CD4-positive, alpha-beta memory T cell (primary cell): ENCODE data around the gene PDPN. TPM values are rescaled to one million over a fixed set of nuclear protein-coding genes. Genes with fewer than 3 reads are reported as not detected.

Experiments
- CTCF ChIA-PET: fragments of 350-600 bp; sonication (Branson Sonifier 250); formaldehyde crosslinking; loops from one replicate; lab custom pipeline; 2021; ENCODE audit warnings: inconsistent platforms; ENCODE audit not compliant: partially characterized antibody; lab: Charles Lee
- POLR2A ChIA-PET: fragments of 350-600 bp; sonication (Branson Sonifier 250); formaldehyde crosslinking; loops from one replicate; lab custom pipeline; 2021; ENCODE audit not compliant: partially characterized antibody; lab: Charles Lee
- DNase-seq, 5 donors: peaks; one replicate each; pipeline versions ENCODE4 v3.0.0 to v3.0.0-alpha.2; 2020 to 2022; ENCODE audit warnings: mixed read lengths in 1 of 5
- H3K27ac ChIP-seq: one replicate; pipeline ENCODE4 v1.7.0; 2013; ENCODE audit warnings: low read depth, low read length
- H3K27me3 ChIP-seq: 2 replicates; pipeline ENCODE4 v1.7.0; 2013; ENCODE audit warnings: mild to moderate bottlenecking, low read length, moderate library complexity; ENCODE audit not compliant: insufficient read depth
- H3K36me3 ChIP-seq: 2 replicates; pipeline ENCODE4 v1.7.0; 2013; ENCODE audit warnings: mild to moderate bottlenecking, low read length, moderate library complexity; ENCODE audit not compliant: insufficient read depth
- H3K4me1 ChIP-seq: 2 replicates; pipeline ENCODE4 v1.7.0; 2013; ENCODE audit warnings: mild to moderate bottlenecking, low read length, moderate library complexity; ENCODE audit not compliant: insufficient read depth
- H3K4me3 ChIP-seq, 2 donors: one replicate each; pipeline ENCODE4 v1.7.0; 2013; ENCODE audit warnings: low read length in 2 of 2, mild to moderate bottlenecking in 1 of 2
- H3K9me3 ChIP-seq, 2 donors: one replicate each; pipeline ENCODE4 v1.7.0; 2013; ENCODE audit warnings: low read length in 2 of 2, control low read depth in 1 of 2; ENCODE audit not compliant: control insufficient read depth in 1 of 2
- H3K27ac Mint-ChIP-seq, 7 donors: one replicate each; pipeline ENCODE4 v1.8.0; 2020 to 2021; ENCODE audit warnings: mixed read lengths in 7 of 7, mild to moderate bottlenecking in 6 of 7, inconsistent platforms in 3 of 7, moderate library complexity in 3 of 7
- H3K27me3 Mint-ChIP-seq, 2 donors: one replicate each; pipeline ENCODE4 v1.8.0; 2020 to 2021; ENCODE audit warnings: mixed read lengths in 2 of 2
- H3K36me3 Mint-ChIP-seq, 2 donors: one replicate each; pipeline ENCODE4 v1.8.0; 2020 to 2021; ENCODE audit warnings: mixed read lengths in 2 of 2, inconsistent platforms in 1 of 2, mild to moderate bottlenecking in 1 of 2
- H3K4me1 Mint-ChIP-seq, 4 donors: one replicate each; pipeline ENCODE4 v1.8.0; 2020 to 2021; ENCODE audit warnings: mixed read lengths in 4 of 4, mild to moderate bottlenecking in 1 of 4
- H3K4me3 Mint-ChIP-seq, 8 donors: one replicate each; pipeline ENCODE4 v1.8.0; 2020 to 2021; ENCODE audit warnings: mixed read lengths in 8 of 8, mild to moderate bottlenecking in 7 of 8, moderate library complexity in 6 of 8, inconsistent platforms in 3 of 8
- H3K9me3 Mint-ChIP-seq, 8 donors: one replicate each; pipeline ENCODE4 v1.8.0; 2020 to 2021; ENCODE audit warnings: mixed read lengths in 8 of 8, mild to moderate bottlenecking in 5 of 8, inconsistent platforms in 3 of 8, moderate library complexity in 1 of 8
- intact Hi-C: fragments of 100-400 bp; cut with micrococcal nuclease; formaldehyde crosslinking; loops from one replicate; pipeline ENCODE4 v1.15.1; 2023
- polyA plus RNA-seq, 2 donors: library from polyadenylated mRNA; unstranded; fragments of 300-500 nt; fragmentation: Illumina TruSeq; gene quantifications; one replicate each; pipeline ENCODE4 v1.2.3, GENCODE V29; 2021
- total RNA-seq, 2 experiments: library from RNA; stranded (reverse); gene quantifications; one replicate each; pipeline ENCODE4 v1.2.3, GENCODE V29; 2021

Gene PDPN
- total RNA-seq (not detected), polyA plus RNA-seq (not detected)

- no peaks in the 10 kb centered on the region for H3K36me3 Mint-ChIP-seq
- Histone ChIP-seq H3K9me3 (no peaks in the 10 kb centered on the region), H3K36me3 (no peaks in the 10 kb centered on the region), H3K4me1 (no peaks in the 10 kb centered on the region), H3K27ac (no peak within 1 kb of the TSS), H3K27me3 (peaks cover 9% of the 10 kb centered on the region), H3K4me3 (no peak within 1 kb of the TSS)
- intact Hi-C loops, result no loop called here
- peaks cover 0 to 3% (median 0%) of the 10 kb centered on the region in 8 donors for H3K9me3 Mint-ChIP-seq
- peaks cover 33 to 45% of the 10 kb centered on the region in 2 donors for H3K27me3 Mint-ChIP-seq
- CTCF ChIA-PET, result no interaction called here
- POLR2A ChIA-PET, result no interaction called here
- no peak within 1 kb of the TSS for H3K4me3 Mint-ChIP-seq
- no peak for DNase-seq
- no peaks in the 10 kb centered on the region for H3K4me1 Mint-ChIP-seq
- no peak within 1 kb of the TSS for H3K27ac Mint-ChIP-seq
Measured at GRCh38 chr1:13583595-13583965, at the start of gene PDPN. Gene PDPN, plus strand, starts transcription at chr1:13583832. Its CDS starts 202 bp downstream, at chr1:13584034.

- ChIA-PET POLR2A (no interaction called here), CTCF (no interaction called here)
- H3K27ac ChIP-seq, result no peak overlapping the region
- Mint-ChIP-seq H3K36me3 (no peaks in the 10 kb centered on the region), H3K27me3 (peaks cover 1 to 5% of the 10 kb centered on the region in 2 donors), H3K9me3 (no peaks in the 10 kb centered on the region), H3K27ac (no peak overlapping the region), H3K4me1 (peaks cover 0 to 3% (median 1%) of the 10 kb centered on the region in 4 donors), H3K4me3 (no peak overlapping the region)
- no peaks in the 10 kb centered on the region for H3K9me3 ChIP-seq
- H3K4me3 ChIP-seq, result no peak overlapping the region
- intact Hi-C loops, result no loop called here
- DNase-seq, result no peak
- H3K27me3 ChIP-seq, result no peaks in the 10 kb centered on the region
- no peaks in the 10 kb centered on the region for H3K4me1 ChIP-seq
- H3K36me3 ChIP-seq, result no peaks in the 10 kb centered on the region
Measured at GRCh38 chr1:13535227-13535626, 48.4 kb upstream of the PDPN start.

GRCh38 chr1:13536571-13536970, 47.1 kb upstream of the PDPN start:
- H3K36me3 ChIP-seq, result no peaks in the 10 kb centered on the region
- H3K4me3 ChIP-seq, result no peak overlapping the region
- H3K9me3 ChIP-seq, result no peaks in the 10 kb centered on the region
- Mint-ChIP-seq H3K4me3 (no peak overlapping the region), H3K36me3 (no peaks in the 10 kb centered on the region), H3K27ac (no peak overlapping the region), H3K9me3 (no peaks in the 10 kb centered on the region), H3K4me1 (no peaks in the 10 kb centered on the region), H3K27me3 (peaks cover 3% of the 10 kb centered on the region in 2 donors)
- ChIA-PET CTCF (no interaction called here), POLR2A (no interaction called here)
- intact Hi-C loops, result no loop called here
- no peak for DNase-seq
- no peaks in the 10 kb centered on the region for H3K4me1 ChIP-seq
- H3K27me3 ChIP-seq, result no peaks in the 10 kb centered on the region
- no peak overlapping the region for H3K27ac ChIP-seq

- no peaks in the 10 kb centered on the region for H3K36me3 ChIP-seq
- no peaks in the 10 kb centered on the region for H3K9me3 ChIP-seq
- H3K4me3 ChIP-seq, result no peak overlapping the region
- no peak overlapping the region for H3K27ac ChIP-seq
- no peaks in the 10 kb centered on the region for H3K9me3 Mint-ChIP-seq
- POLR2A ChIA-PET, result no interaction called here
- no peaks in the 10 kb centered on the region for H3K4me1 ChIP-seq
- H3K4me1 Mint-ChIP-seq, result no peaks in the 10 kb centered on the region
- H3K27me3 ChIP-seq, result no peaks in the 10 kb centered on the region
- peak overlapping the region in 1 of 8 donors; percentile 21 for H3K4me3 Mint-ChIP-seq
- CTCF ChIA-PET, result no interaction called here
- intact Hi-C loops, result no loop called here
- DNase-seq, result no peak
- no peaks in the 10 kb centered on the region for H3K36me3 Mint-ChIP-seq
- peaks cover 3% of the 10 kb centered on the region in 2 donors for H3K27me3 Mint-ChIP-seq
- H3K27ac Mint-ChIP-seq, result no peak overlapping the region
Measured at GRCh38 chr1:13538832-13539231, 44.8 kb upstream of the PDPN start.

GRCh38 chr1:13539683-13540082, 43.9 kb upstream of the PDPN start:
- no peak for DNase-seq
- Mint-ChIP-seq H3K4me3 (no peak overlapping the region), H3K9me3 (no peaks in the 10 kb centered on the region), H3K36me3 (no peaks in the 10 kb centered on the region), H3K27me3 (peaks cover 3% of the 10 kb centered on the region in 2 donors), H3K4me1 (no peaks in the 10 kb centered on the region), H3K27ac (no peak overlapping the region)
- Histone ChIP-seq H3K4me1 (no peaks in the 10 kb centered on the region), H3K4me3 (no peak overlapping the region), H3K36me3 (no peaks in the 10 kb centered on the region), H3K27me3 (no peaks in the 10 kb centered on the region), H3K9me3 (no peaks in the 10 kb centered on the region), H3K27ac (no peak overlapping the region)
- ChIA-PET CTCF (no interaction called here), POLR2A (no interaction called here)
- intact Hi-C loops, result no loop called here

GRCh38 chr1:13540866-13541265, 42.8 kb upstream of the PDPN start:
- no peaks in the 10 kb centered on the region for H3K4me1 Mint-ChIP-seq
- H3K27ac ChIP-seq, result no peak overlapping the region
- no peaks in the 10 kb centered on the region for H3K36me3 Mint-ChIP-seq
- no peak for DNase-seq
- H3K9me3 Mint-ChIP-seq, result peaks cover 0 to 3% (median 0%) of the 10 kb centered on the region in 8 donors
- CTCF ChIA-PET, result no interaction called here
- no peak overlapping the region for H3K4me3 ChIP-seq
- H3K27ac Mint-ChIP-seq, result no peak overlapping the region
- no peaks in the 10 kb centered on the region for H3K9me3 ChIP-seq
- POLR2A ChIA-PET, result no interaction called here
- H3K27me3 Mint-ChIP-seq, result peaks cover 4 to 6% of the 10 kb centered on the region in 2 donors
- H3K36me3 ChIP-seq, result no peaks in the 10 kb centered on the region
- no peak overlapping the region for H3K4me3 Mint-ChIP-seq
- intact Hi-C loops, result no loop called here
- H3K27me3 ChIP-seq, result no peaks in the 10 kb centered on the region
- no peaks in the 10 kb centered on the region for H3K4me1 ChIP-seq

GRCh38 chr1:13541435-13542215, 42.0 kb upstream of the PDPN start:
- intact Hi-C loops, result no loop called here
- peaks cover 0 to 3% (median 0%) of the 10 kb centered on the region in 8 donors for H3K9me3 Mint-ChIP-seq
- no peak overlapping the region for H3K4me3 Mint-ChIP-seq
- Histone ChIP-seq H3K4me3 (no peak overlapping the region), H3K36me3 (no peaks in the 10 kb centered on the region), H3K9me3 (no peaks in the 10 kb centered on the region), H3K4me1 (no peaks in the 10 kb centered on the region), H3K27me3 (no peaks in the 10 kb centered on the region), H3K27ac (no peak overlapping the region)
- ChIA-PET CTCF (no interaction called here), POLR2A (no interaction called here)
- no peak overlapping the region for H3K27ac Mint-ChIP-seq
- peaks cover 5 to 8% of the 10 kb centered on the region in 2 donors for H3K27me3 Mint-ChIP-seq
- no peaks in the 10 kb centered on the region for H3K4me1 Mint-ChIP-seq
- no peak for DNase-seq
- no peaks in the 10 kb centered on the region for H3K36me3 Mint-ChIP-seq
